GM23338 (cell line): ENCODE measurements around the gene CLDN10. TPM values are rescaled to one million over a fixed set of nuclear protein-coding genes. Genes with fewer than 3 reads are reported as not detected.

Source experiments
- ATAC-seq: fragments of 200-7000 bp; cut with Tn5 transposase; 3 replicates; pipeline ENCODE4 v1.9.1; 2020
- DNase-seq: peaks from one replicate; pipeline ENCODE4 v3.0.0-alpha.2; 2015; ENCODE audit warnings: low spot score
- H2AFZ ChIP-seq: fragments of 200-600 bp; sonication (generic); 2 replicates; pipeline ENCODE4 v1.8.0; 2016; ENCODE audit warnings: antibody characterized with exemption, mild to moderate bottlenecking, moderate library complexity
- H3F3A ChIP-seq: fragments of 200-600 bp; sonication (generic); replicated peaks from 2 replicates; pipeline ENCODE4 v1.8.0; 2017; ENCODE audit warnings: antibody characterized with exemption, mixed run types, low read depth
- H3K27ac ChIP-seq: fragments of 200-600 bp; sonication (generic); 2 replicates; pipeline ENCODE4 v1.6.1; 2016; ENCODE audit warnings: low read depth
- H3K27me3 ChIP-seq: fragments of 200-600 bp; sonication (generic); 2 replicates; pipeline ENCODE4 v1.8.0; 2016; ENCODE audit warnings: mild to moderate bottlenecking, mixed run types, moderate library complexity; ENCODE audit not compliant: insufficient read depth
- H3K36me3 ChIP-seq: fragments of 200-600 bp; sonication (generic); 2 replicates; pipeline ENCODE4 v1.8.0; 2016; ENCODE audit warnings: mild to moderate bottlenecking; ENCODE audit not compliant: insufficient read depth
- H3K4me1 ChIP-seq: fragments of 200-600 bp; sonication (generic); 2 replicates; pipeline ENCODE4 v1.8.0; 2016; ENCODE audit warnings: mild to moderate bottlenecking, moderate library complexity; ENCODE audit not compliant: insufficient read depth
- H3K4me2 ChIP-seq: fragments of 200-600 bp; sonication (generic); 2 replicates; pipeline ENCODE4 v1.7.1; 2017; ENCODE audit warnings: mixed run types
- H3K4me3 ChIP-seq: fragments of 200-600 bp; sonication (generic); 2 replicates; pipeline ENCODE4 v1.6.1; 2016; ENCODE audit warnings: mixed run types
- H3K79me2 ChIP-seq: fragments of 200-600 bp; sonication (generic); replicated peaks from 2 replicates; pipeline ENCODE4 v1.8.0; 2017; ENCODE audit warnings: mild to moderate bottlenecking; ENCODE audit not compliant: insufficient read depth
- H3K9me2 ChIP-seq: fragments of 200-600 bp; sonication (generic); 2 replicates; pipeline ENCODE4 v1.8.0; 2017; ENCODE audit not compliant: insufficient read depth
- H4K20me1 ChIP-seq: fragments of 200-600 bp; sonication (generic); replicated peaks from 2 replicates; pipeline ENCODE4 v1.8.0; 2017; ENCODE audit warnings: mild to moderate bottlenecking; ENCODE audit not compliant: insufficient read depth
- H3K27ac Mint-ChIP-seq: 2 replicates; pipeline ENCODE4 v1.8.0; 2020; ENCODE audit warnings: inconsistent platforms, mild to moderate bottlenecking, moderate library complexity, mixed read lengths
- H3K27me3 Mint-ChIP-seq: 3 replicates; pipeline ENCODE4 v1.8.0; 2022; ENCODE audit warnings: low read depth, mild to moderate bottlenecking, moderate library complexity, mixed read lengths, inconsistent platforms; ENCODE audit not compliant: insufficient read depth, poor library complexity
- H3K36me3 Mint-ChIP-seq: 3 replicates; pipeline ENCODE4 v1.8.0; 2021; ENCODE audit warnings: low read depth, mild to moderate bottlenecking, inconsistent platforms, moderate library complexity, mixed read lengths
- H3K4me1 Mint-ChIP-seq: 3 replicates; pipeline ENCODE4 v1.8.0; 2020; ENCODE audit warnings: mild to moderate bottlenecking, inconsistent platforms, mixed read lengths
- H3K4me3 Mint-ChIP-seq: 3 replicates; pipeline ENCODE4 v1.8.0; 2021; ENCODE audit warnings: moderate library complexity, mild to moderate bottlenecking, inconsistent platforms, mixed read lengths
- H3K9me3 Mint-ChIP-seq: 3 replicates; pipeline ENCODE4 v1.8.0; 2020; ENCODE audit warnings: moderate library complexity, mild to moderate bottlenecking, inconsistent platforms, mixed read lengths
- CREB1 ChIP-seq: fragments of 250-450 bp; sonication (Bioruptor Pico); IDR thresholded peaks from 2 replicates; pipeline ENCODE4 v1.5.0; 2020; ENCODE audit warnings: low read depth, mild to moderate bottlenecking, moderate library complexity
- EZH2 ChIP-seq: fragments of 200-600 bp; sonication (generic); IDR thresholded peaks from one replicate; pipeline ENCODE4 v1.8.0; 2017; ENCODE audit warnings: antibody characterized with exemption, mild to moderate bottlenecking, low read depth; ENCODE audit not compliant: unreplicated experiment
- EZH2phosphoT487 ChIP-seq: fragments of 200-600 bp; sonication (generic); IDR thresholded peaks from one replicate; pipeline ENCODE4 v1.8.1; 2018; ENCODE audit warnings: antibody characterized with exemption; ENCODE audit not compliant: unreplicated experiment
- JUNB ChIP-seq: IDR thresholded peaks from one replicate; pipeline ENCODE4 v1.6.1; 2016; ENCODE audit warnings: antibody characterized with exemption; ENCODE audit not compliant: unreplicated experiment
- NANOG ChIP-seq: IDR thresholded peaks from 2 replicates; pipeline ENCODE4 v1.6.1; 2016; ENCODE audit warnings: antibody characterized with exemption, borderline replicate concordance
- POLR2AphosphoS5 ChIP-seq: IDR thresholded peaks from 2 replicates; pipeline ENCODE4 v1.6.1; 2016; ENCODE audit warnings: antibody characterized with exemption, low read depth
- STAT1 ChIP-seq: IDR thresholded peaks from one replicate; pipeline ENCODE4 v1.6.1; 2016; ENCODE audit warnings: antibody characterized with exemption; ENCODE audit not compliant: unreplicated experiment
- ZNF114 ChIP-seq: fragments of 250-450 bp; sonication (Bioruptor Pico); IDR thresholded peaks from 2 replicates; pipeline ENCODE4 v1.5.0; 2020; ENCODE audit warnings: mild to moderate bottlenecking, moderate library complexity
- ZNF331 ChIP-seq: fragments of 250-450 bp; sonication (Bioruptor Pico); IDR thresholded peaks from 2 replicates; pipeline ENCODE4 v1.5.0; 2020; ENCODE audit warnings: low read depth, mild to moderate bottlenecking, moderate library complexity
- polyA plus RNA-seq: library from polyadenylated mRNA; unstranded; fragments of >200 nt; fragmentation: Nextera tagmentation; extraction: Ambion mirVana; gene quantifications from 2 replicates; pipeline ENCODE4 v1.2.1, GENCODE V29; 2016
- total RNA-seq: library from RNA; depleted of rRNA; stranded (reverse); fragments of >200 nt; shearing (Covaris generic); gene quantifications from 2 replicates; pipeline ENCODE4 v1.2.3, GENCODE V29; 2014
- TF ChIP-seq, protein P1 (sequence below): fragments of 250-450 bp; sonication (Bioruptor Pico); IDR thresholded peaks from 2 replicates; pipeline ENCODE4 v1.5.0; 2020; ENCODE audit warnings: mild to moderate bottlenecking, moderate library complexity
- TF ChIP-seq, protein P2 (sequence below): IDR thresholded peaks from one replicate; pipeline ENCODE4 v1.6.1; 2018; ENCODE audit warnings: antibody characterized with exemption; ENCODE audit not compliant: unreplicated experiment
- TF ChIP-seq, protein P3 (sequence below), 2 experiments: fragments of 200-600 bp in 1 of 2; sonication (generic) in 1 of 2; conservative IDR thresholded peaks; 2 replicates each; pipeline versions ENCODE4 v1.5.1 to v1.6.1; 2016 to 2017; ENCODE audit warnings: antibody characterized with exemption in 2 of 2, low read depth in 2 of 2, mild to moderate bottlenecking in 2 of 2, moderate library complexity in 1 of 2
- TF ChIP-seq, protein P4 (sequence below): IDR thresholded peaks from 2 replicates; pipeline ENCODE4 v1.6.1; 2016; ENCODE audit warnings: antibody characterized with exemption

CLDN10 gene
- total and polyA plus RNA-seq, 2 experiments from 2014 or later: 34.7 to 65.9 TPM

DNA sequence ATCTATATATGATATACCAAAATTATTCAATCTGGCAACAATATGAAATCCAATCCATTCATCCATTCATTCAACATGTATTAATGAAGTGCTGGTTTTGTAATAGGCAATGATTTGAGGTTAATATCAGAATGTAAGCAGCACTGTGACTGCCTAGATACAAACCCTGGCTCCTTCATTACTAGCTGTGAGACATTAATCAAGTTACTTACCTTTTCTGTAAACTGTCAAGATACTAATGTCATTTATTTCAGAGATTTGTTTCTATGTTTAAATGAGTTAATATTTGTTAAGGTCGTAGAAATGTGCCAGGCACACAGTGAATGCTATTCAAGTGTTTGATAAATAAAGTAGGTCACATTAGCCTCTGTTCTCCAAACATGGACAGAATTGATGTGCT is 40.9 kb downstream of the CLDN10 start (continued):
- TF ChIP-seq, protein P1, sequence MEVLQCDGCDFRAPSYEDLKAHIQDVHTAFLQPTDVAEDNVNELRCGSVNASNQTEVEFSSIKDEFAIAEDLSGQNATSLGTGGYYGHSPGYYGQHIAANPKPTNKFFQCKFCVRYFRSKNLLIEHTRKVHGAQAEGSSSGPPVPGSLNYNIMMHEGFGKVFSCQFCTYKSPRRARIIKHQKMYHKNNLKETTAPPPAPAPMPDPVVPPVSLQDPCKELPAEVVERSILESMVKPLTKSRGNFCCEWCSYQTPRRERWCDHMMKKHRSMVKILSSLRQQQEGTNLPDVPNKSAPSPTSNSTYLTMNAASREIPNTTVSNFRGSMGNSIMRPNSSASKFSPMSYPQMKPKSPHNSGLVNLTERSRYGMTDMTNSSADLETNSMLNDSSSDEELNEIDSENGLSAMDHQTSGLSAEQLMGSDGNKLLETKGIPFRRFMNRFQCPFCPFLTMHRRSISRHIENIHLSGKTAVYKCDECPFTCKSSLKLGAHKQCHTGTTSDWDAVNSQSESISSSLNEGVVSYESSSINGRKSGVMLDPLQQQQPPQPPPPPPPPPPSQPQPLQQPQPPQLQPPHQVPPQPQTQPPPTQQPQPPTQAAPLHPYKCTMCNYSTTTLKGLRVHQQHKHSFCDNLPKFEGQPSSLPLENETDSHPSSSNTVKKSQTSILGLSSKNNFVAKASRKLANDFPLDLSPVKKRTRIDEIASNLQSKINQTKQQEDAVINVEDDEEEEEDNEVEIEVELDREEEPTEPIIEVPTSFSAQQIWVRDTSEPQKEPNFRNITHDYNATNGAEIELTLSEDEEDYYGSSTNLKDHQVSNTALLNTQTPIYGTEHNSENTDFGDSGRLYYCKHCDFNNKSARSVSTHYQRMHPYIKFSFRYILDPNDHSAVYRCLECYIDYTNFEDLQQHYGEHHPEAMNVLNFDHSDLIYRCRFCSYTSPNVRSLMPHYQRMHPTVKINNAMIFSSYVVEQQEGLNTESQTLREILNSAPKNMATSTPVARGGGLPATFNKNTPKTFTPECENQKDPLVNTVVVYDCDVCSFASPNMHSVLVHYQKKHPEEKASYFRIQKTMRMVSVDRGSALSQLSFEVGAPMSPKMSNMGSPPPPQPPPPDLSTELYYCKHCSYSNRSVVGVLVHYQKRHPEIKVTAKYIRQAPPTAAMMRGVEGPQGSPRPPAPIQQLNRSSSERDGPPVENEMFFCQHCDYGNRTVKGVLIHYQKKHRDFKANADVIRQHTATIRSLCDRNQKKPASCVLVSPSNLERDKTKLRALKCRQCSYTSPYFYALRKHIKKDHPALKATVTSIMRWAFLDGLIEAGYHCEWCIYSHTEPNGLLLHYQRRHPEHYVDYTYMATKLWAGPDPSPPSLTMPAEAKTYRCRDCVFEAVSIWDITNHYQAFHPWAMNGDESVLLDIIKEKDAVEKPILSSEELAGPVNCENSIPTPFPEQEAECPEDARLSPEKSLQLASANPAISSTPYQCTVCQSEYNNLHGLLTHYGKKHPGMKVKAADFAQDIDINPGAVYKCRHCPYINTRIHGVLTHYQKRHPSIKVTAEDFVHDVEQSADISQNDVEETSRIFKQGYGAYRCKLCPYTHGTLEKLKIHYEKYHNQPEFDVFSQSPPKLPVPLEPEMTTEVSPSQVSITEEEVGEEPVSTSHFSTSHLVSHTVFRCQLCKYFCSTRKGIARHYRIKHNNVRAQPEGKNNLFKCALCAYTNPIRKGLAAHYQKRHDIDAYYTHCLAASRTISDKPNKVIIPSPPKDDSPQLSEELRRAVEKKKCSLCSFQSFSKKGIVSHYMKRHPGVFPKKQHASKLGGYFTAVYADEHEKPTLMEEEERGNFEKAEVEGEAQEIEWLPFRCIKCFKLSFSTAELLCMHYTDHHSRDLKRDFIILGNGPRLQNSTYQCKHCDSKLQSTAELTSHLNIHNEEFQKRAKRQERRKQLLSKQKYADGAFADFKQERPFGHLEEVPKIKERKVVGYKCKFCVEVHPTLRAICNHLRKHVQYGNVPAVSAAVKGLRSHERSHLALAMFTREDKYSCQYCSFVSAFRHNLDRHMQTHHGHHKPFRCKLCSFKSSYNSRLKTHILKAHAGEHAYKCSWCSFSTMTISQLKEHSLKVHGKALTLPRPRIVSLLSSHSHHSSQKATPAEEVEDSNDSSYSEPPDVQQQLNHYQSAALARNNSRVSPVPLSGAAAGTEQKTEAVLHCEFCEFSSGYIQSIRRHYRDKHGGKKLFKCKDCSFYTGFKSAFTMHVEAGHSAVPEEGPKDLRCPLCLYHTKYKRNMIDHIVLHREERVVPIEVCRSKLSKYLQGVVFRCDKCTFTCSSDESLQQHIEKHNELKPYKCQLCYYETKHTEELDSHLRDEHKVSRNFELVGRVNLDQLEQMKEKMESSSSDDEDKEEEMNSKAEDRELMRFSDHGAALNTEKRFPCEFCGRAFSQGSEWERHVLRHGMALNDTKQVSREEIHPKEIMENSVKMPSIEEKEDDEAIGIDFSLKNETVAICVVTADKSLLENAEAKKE (CRISPR knock-in tag): no peak
- no peak for TF ChIP-seq CREB1 (CRISPR knock-in tag)

- H3K27ac ChIP-seq: no peak overlapping the region
- H3K79me2 ChIP-seq: no peaks in the 10 kb centered on the region
- Mint-ChIP-seq H3K27ac (no peak overlapping the region), H3K4me3 (no peak overlapping the region), H3K27me3 (peaks cover 3% of the 10 kb centered on the region), H3K4me1 (no peaks in the 10 kb centered on the region), H3K36me3 (peaks cover 12% of the 10 kb centered on the region), H3K9me3 (no peaks in the 10 kb centered on the region)
- no peak overlapping the region for H2AFZ ChIP-seq
- H3K4me3 ChIP-seq: no peak overlapping the region
- no peaks in the 10 kb centered on the region for H3K27me3 ChIP-seq
- no peaks in the 10 kb centered on the region for H4K20me1 ChIP-seq
- ATAC-seq (no peak), DNase-seq (no peak)
- no peaks in the 10 kb centered on the region; the same call in 1 of the 2 replicates for H3K9me2 ChIP-seq
- no peaks in the 10 kb centered on the region for H3F3A ChIP-seq
- no peaks in the 10 kb centered on the region for H3K4me1 ChIP-seq
- no peaks in the 10 kb centered on the region; the same call in 1 of the 2 replicates for H3K36me3 ChIP-seq
- no peak overlapping the region for H3K4me2 ChIP-seq
- TF ChIP-seq JUNB: no peak
- no peak for TF ChIP-seq ZNF114 (CRISPR knock-in tag)
- no peak for TF ChIP-seq POLR2AphosphoS5
- no peak for TF ChIP-seq CREB1 (CRISPR knock-in tag)
- TF ChIP-seq ZNF331: no peak
- TF ChIP-seq EZH2: no peak
- TF ChIP-seq, protein P2, sequence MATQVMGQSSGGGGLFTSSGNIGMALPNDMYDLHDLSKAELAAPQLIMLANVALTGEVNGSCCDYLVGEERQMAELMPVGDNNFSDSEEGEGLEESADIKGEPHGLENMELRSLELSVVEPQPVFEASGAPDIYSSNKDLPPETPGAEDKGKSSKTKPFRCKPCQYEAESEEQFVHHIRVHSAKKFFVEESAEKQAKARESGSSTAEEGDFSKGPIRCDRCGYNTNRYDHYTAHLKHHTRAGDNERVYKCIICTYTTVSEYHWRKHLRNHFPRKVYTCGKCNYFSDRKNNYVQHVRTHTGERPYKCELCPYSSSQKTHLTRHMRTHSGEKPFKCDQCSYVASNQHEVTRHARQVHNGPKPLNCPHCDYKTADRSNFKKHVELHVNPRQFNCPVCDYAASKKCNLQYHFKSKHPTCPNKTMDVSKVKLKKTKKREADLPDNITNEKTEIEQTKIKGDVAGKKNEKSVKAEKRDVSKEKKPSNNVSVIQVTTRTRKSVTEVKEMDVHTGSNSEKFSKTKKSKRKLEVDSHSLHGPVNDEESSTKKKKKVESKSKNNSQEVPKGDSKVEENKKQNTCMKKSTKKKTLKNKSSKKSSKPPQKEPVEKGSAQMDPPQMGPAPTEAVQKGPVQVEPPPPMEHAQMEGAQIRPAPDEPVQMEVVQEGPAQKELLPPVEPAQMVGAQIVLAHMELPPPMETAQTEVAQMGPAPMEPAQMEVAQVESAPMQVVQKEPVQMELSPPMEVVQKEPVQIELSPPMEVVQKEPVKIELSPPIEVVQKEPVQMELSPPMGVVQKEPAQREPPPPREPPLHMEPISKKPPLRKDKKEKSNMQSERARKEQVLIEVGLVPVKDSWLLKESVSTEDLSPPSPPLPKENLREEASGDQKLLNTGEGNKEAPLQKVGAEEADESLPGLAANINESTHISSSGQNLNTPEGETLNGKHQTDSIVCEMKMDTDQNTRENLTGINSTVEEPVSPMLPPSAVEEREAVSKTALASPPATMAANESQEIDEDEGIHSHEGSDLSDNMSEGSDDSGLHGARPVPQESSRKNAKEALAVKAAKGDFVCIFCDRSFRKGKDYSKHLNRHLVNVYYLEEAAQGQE: no peak
- TF ChIP-seq, protein P3, sequence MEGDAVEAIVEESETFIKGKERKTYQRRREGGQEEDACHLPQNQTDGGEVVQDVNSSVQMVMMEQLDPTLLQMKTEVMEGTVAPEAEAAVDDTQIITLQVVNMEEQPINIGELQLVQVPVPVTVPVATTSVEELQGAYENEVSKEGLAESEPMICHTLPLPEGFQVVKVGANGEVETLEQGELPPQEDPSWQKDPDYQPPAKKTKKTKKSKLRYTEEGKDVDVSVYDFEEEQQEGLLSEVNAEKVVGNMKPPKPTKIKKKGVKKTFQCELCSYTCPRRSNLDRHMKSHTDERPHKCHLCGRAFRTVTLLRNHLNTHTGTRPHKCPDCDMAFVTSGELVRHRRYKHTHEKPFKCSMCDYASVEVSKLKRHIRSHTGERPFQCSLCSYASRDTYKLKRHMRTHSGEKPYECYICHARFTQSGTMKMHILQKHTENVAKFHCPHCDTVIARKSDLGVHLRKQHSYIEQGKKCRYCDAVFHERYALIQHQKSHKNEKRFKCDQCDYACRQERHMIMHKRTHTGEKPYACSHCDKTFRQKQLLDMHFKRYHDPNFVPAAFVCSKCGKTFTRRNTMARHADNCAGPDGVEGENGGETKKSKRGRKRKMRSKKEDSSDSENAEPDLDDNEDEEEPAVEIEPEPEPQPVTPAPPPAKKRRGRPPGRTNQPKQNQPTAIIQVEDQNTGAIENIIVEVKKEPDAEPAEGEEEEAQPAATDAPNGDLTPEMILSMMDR (conservative IDR thresholded peaks at IDR 0.05; ENCODE audit: low read depth in 2 of 2): no peak
- TF ChIP-seq, protein P4, sequence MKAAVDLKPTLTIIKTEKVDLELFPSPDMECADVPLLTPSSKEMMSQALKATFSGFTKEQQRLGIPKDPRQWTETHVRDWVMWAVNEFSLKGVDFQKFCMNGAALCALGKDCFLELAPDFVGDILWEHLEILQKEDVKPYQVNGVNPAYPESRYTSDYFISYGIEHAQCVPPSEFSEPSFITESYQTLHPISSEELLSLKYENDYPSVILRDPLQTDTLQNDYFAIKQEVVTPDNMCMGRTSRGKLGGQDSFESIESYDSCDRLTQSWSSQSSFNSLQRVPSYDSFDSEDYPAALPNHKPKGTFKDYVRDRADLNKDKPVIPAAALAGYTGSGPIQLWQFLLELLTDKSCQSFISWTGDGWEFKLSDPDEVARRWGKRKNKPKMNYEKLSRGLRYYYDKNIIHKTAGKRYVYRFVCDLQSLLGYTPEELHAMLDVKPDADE: no peak
- TF ChIP-seq EZH2phosphoT487: no peak
- no peak for TF ChIP-seq STAT1
- TF ChIP-seq NANOG: no peak
Observed at GRCh38 chr13:95596701-95597100, 44.2 kb downstream of the CLDN10 start.
